Activated CD4-positive, alpha-beta T cell treated with anti-CD3 and anti-CD28 coated beads, Interleukin-2, amount 10 ng/mL, durations not matched to agents 7 days and 5 days (primary cell): ENCODE data around the gene ULK1. TPM values are rescaled to one million over a fixed set of nuclear protein-coding genes. Genes with fewer than 3 reads are reported as not detected.

ENCODE experiments used
- CTCF ChIA-PET: fragments of 350-600 bp; sonication (Branson Sonifier 250); formaldehyde crosslinking; loops from one replicate; lab custom pipeline; 2021; ENCODE audit warnings: antibody characterized with exemption; lab: Charles Lee
- POLR2A ChIA-PET: fragments of 350-600 bp; sonication (Branson Sonifier 250); formaldehyde crosslinking; loops from one replicate; lab custom pipeline; 2021; ENCODE audit warnings: antibody characterized with exemption; lab: Charles Lee
- DNase-seq: peaks from one replicate; pipeline ENCODE4 v3.0.0-alpha.2; 2020
- H3K27ac Mint-ChIP-seq: one replicate; pipeline ENCODE4 v1.8.0; 2021; ENCODE audit warnings: mild to moderate bottlenecking, moderate library complexity, mixed read lengths
- H3K27me3 Mint-ChIP-seq: one replicate; pipeline ENCODE4 v1.8.0; 2021; ENCODE audit warnings: mixed read lengths
- H3K36me3 Mint-ChIP-seq: one replicate; pipeline ENCODE4 v1.8.0; 2021; ENCODE audit warnings: low read depth, mixed read lengths
- H3K4me1 Mint-ChIP-seq: one replicate; pipeline ENCODE4 v1.8.0; 2021; ENCODE audit warnings: mixed read lengths
- H3K4me3 Mint-ChIP-seq: one replicate; pipeline ENCODE4 v1.8.0; 2021; ENCODE audit warnings: mild to moderate bottlenecking, moderate library complexity, mixed read lengths
- H3K9me3 Mint-ChIP-seq: one replicate; pipeline ENCODE4 v1.8.0; 2021; ENCODE audit warnings: mixed read lengths
- total RNA-seq, 2 experiments: library from RNA; stranded (reverse); gene quantifications; one replicate each; pipeline ENCODE4 v1.2.3, GENCODE V29; 2021

Gene ULK1
- total RNA-seq = 10 to 100 TPM; 28.1 to 36.1 TPM

- Mint-ChIP-seq H3K4me3 (peak within 1 kb of the TSS; percentile 82), H3K9me3 (no peaks in the 10 kb centered on the region), H3K36me3 (no peaks in the 10 kb centered on the region), H3K4me1 (peaks cover 26% of the 10 kb centered on the region), H3K27me3 (no peaks in the 10 kb centered on the region), H3K27ac (peak within 1 kb of the TSS; percentile 89)
- ChIA-PET CTCF (no interaction called here), POLR2A (no interaction called here)
- peak; percentile 92 for DNase-seq
Observed at GRCh38 chr12:131894313-131894860, at the start of gene ULK1. Gene ULK1 (plus strand): TSS chr12:131894622. CDS start chr12:131895002, 380 bp downstream.

GRCh38 chr12:131844656-131845055 is 49.8 kb upstream of the ULK1 start:
- H3K27ac Mint-ChIP-seq = no peak overlapping the region
- CTCF ChIA-PET = interaction anchor here (1.1 kb wide), 1 partner anchor 28 kb away, joined by 4 read pairs; no protein-coding TSS in a partner anchor
- no peaks in the 10 kb centered on the region for H3K27me3 Mint-ChIP-seq
- H3K4me3 Mint-ChIP-seq = no peak overlapping the region
- H3K4me1 Mint-ChIP-seq = no peaks in the 10 kb centered on the region
- no peaks in the 10 kb centered on the region for H3K9me3 Mint-ChIP-seq
- H3K36me3 Mint-ChIP-seq = no peaks in the 10 kb centered on the region
- POLR2A ChIA-PET = no interaction called here
- DNase-seq = no peak

- no peaks in the 10 kb centered on the region for H3K27me3 Mint-ChIP-seq
- H3K27ac Mint-ChIP-seq = no peak overlapping the region
- H3K4me1 Mint-ChIP-seq = no peaks in the 10 kb centered on the region
- H3K36me3 Mint-ChIP-seq = no peaks in the 10 kb centered on the region
- no peak for DNase-seq
- H3K4me3 Mint-ChIP-seq = no peak overlapping the region
- ChIA-PET POLR2A (no interaction called here), CTCF (interaction anchor here (1.1 kb wide), 1 partner anchor 28 kb away, joined by 4 read pairs; no protein-coding TSS in a partner anchor)
- no peaks in the 10 kb centered on the region for H3K9me3 Mint-ChIP-seq
Observed at GRCh38 chr12:131845121-131845520, 49.3 kb upstream of the ULK1 start.

GRCh38 chr12:131847456-131847855 is 47.0 kb upstream of the ULK1 start:
- Mint-ChIP-seq H3K36me3 (no peaks in the 10 kb centered on the region), H3K4me3 (no peak overlapping the region), H3K9me3 (no peaks in the 10 kb centered on the region), H3K27ac (no peak overlapping the region), H3K4me1 (no peaks in the 10 kb centered on the region), H3K27me3 (no peaks in the 10 kb centered on the region)
- DNase-seq = no peak
- ChIA-PET CTCF (no interaction called here), POLR2A (no interaction called here)

- Mint-ChIP-seq H3K27me3 (no peaks in the 10 kb centered on the region), H3K9me3 (no peaks in the 10 kb centered on the region), H3K4me1 (no peaks in the 10 kb centered on the region), H3K27ac (no peak overlapping the region), H3K36me3 (no peaks in the 10 kb centered on the region), H3K4me3 (no peak overlapping the region)
- DNase-seq = no peak
- ChIA-PET CTCF (no interaction called here), POLR2A (no interaction called here)
Observed at GRCh38 chr12:131848753-131849152, 45.7 kb upstream of the ULK1 start.

GRCh38 chr12:131849700-131850553 is 44.5 kb upstream of the ULK1 start:
- Mint-ChIP-seq H3K36me3 (no peaks in the 10 kb centered on the region), H3K27me3 (no peaks in the 10 kb centered on the region), H3K9me3 (no peaks in the 10 kb centered on the region), H3K4me1 (no peaks in the 10 kb centered on the region), H3K27ac (no peak overlapping the region), H3K4me3 (no peak overlapping the region)
- ChIA-PET CTCF (no interaction called here), POLR2A (no interaction called here)
- no peak for DNase-seq

GRCh38 chr12:131850856-131851559 is 43.4 kb upstream of the ULK1 start:
- Mint-ChIP-seq H3K4me1 (no peaks in the 10 kb centered on the region), H3K9me3 (no peaks in the 10 kb centered on the region), H3K36me3 (no peaks in the 10 kb centered on the region), H3K27ac (no peak overlapping the region), H3K4me3 (no peak overlapping the region), H3K27me3 (no peaks in the 10 kb centered on the region)
- DNase-seq = no peak
- ChIA-PET CTCF (interaction anchor here (0.6 kb wide), 1 partner anchor 30 kb away, joined by 3 read pairs; no protein-coding TSS in a partner anchor), POLR2A (no interaction called here)

- Mint-ChIP-seq H3K9me3 (no peaks in the 10 kb centered on the region), H3K27me3 (peaks cover 3% of the 10 kb centered on the region)
- DNase-seq = no peak
Observed at GRCh38 chr12:131851741-131852550, 42.5 kb upstream of the ULK1 start.

GRCh38 chr12:131852551-131853299 is 41.7 kb upstream of the ULK1 start:
- Mint-ChIP-seq H3K27me3 (peaks cover 3% of the 10 kb centered on the region), H3K4me1 (no peaks in the 10 kb centered on the region), H3K9me3 (no peaks in the 10 kb centered on the region), H3K4me3 (no peak overlapping the region), H3K36me3 (no peaks in the 10 kb centered on the region), H3K27ac (no peak overlapping the region)
- no peak for DNase-seq
- ChIA-PET CTCF (no interaction called here), POLR2A (no interaction called here)

More at GRCh38 chr12:131851741-131852550, 42.5 kb upstream of the ULK1 start:
- ChIA-PET CTCF (no interaction called here), POLR2A (no interaction called here)
- Mint-ChIP-seq H3K4me1 (no peaks in the 10 kb centered on the region), H3K36me3 (no peaks in the 10 kb centered on the region), H3K4me3 (no peak overlapping the region), H3K27ac (no peak overlapping the region)

GRCh38 chr12:131853832-131854797 is 40.3 kb upstream of the ULK1 start:
- H3K4me3 Mint-ChIP-seq = no peak overlapping the region
- H3K27ac Mint-ChIP-seq = no peak overlapping the region
- peaks cover 3% of the 10 kb centered on the region for H3K27me3 Mint-ChIP-seq
- no peaks in the 10 kb centered on the region for H3K36me3 Mint-ChIP-seq
- ChIA-PET POLR2A (no interaction called here), CTCF (no interaction called here)
- no peaks in the 10 kb centered on the region for H3K4me1 Mint-ChIP-seq
- no peaks in the 10 kb centered on the region for H3K9me3 Mint-ChIP-seq
- no peak for DNase-seq

GRCh38 chr12:131854861-131855476 is 39.5 kb upstream of the ULK1 start:
- no peak for DNase-seq
- ChIA-PET CTCF (no interaction called here), POLR2A (no interaction called here)
- no peaks in the 10 kb centered on the region for H3K36me3 Mint-ChIP-seq
- H3K4me3 Mint-ChIP-seq = no peak overlapping the region
- no peak overlapping the region for H3K27ac Mint-ChIP-seq
- peaks cover 3% of the 10 kb centered on the region for H3K27me3 Mint-ChIP-seq
- no peaks in the 10 kb centered on the region for H3K4me1 Mint-ChIP-seq
- no peaks in the 10 kb centered on the region for H3K9me3 Mint-ChIP-seq
